Endometrial microvascular endothelial cells (primary cell): ENCODE results near the gene MARCKS. TPM values are rescaled to one million over a fixed set of nuclear protein-coding genes. Genes with fewer than 3 reads are reported as not detected.

Experiments used
- in situ Hi-C: cut with HindIII; loops from 2 replicates; pipeline ENCODE4 v1.10.0; 2017; ENCODE audit warnings: low sequenced_read_pairs, low pct_unique_long_range_greater_than_20kb; ENCODE audit errors: inconsistent ontology term
- total RNA-seq: library from RNA; depleted of rRNA; stranded (reverse); fragments of >200 nt; gene quantifications from one replicate; pipeline ENCODE4 v1.2.3, GENCODE V29; 2015; ENCODE audit errors: inconsistent ontology term

The MARCKS gene
- 117 TPM for total RNA-seq

GRCh38 chr6:113856625-113857555 lies at the start of gene MARCKS:
MARCKS (plus strand) TSS chr6:113857345; CDS start chr6:113857746, 401 bp downstream.
- in situ Hi-C loops, result no loop called here

- in situ Hi-C loops, result no loop called here
Observed at GRCh38 chr6:113809826-113810225, 47.3 kb upstream of the MARCKS start.

GRCh38 chr6:113813142-113813541 lies 44.0 kb upstream of the MARCKS start:
- in situ Hi-C loops, result no loop called here

GRCh38 chr6:113818578-113818977 lies 38.6 kb upstream of the MARCKS start:
- in situ Hi-C loops, result no loop called here

GRCh38 chr6:113819169-113819830 lies 37.8 kb upstream of the MARCKS start:
- in situ Hi-C loops, result no loop called here

- in situ Hi-C loops, result no loop called here
Observed at GRCh38 chr6:113820761-113821160, 36.4 kb upstream of the MARCKS start.

- in situ Hi-C loops, result no loop called here
Observed at GRCh38 chr6:113821445-113821844, 35.7 kb upstream of the MARCKS start.

GRCh38 chr6:113823916-113824315 lies 33.2 kb upstream of the MARCKS start:
- in situ Hi-C loops, result no loop called here

GRCh38 chr6:113824411-113824810 lies 32.7 kb upstream of the MARCKS start:
- in situ Hi-C loops, result no loop called here

GRCh38 chr6:113824866-113825265 lies 32.3 kb upstream of the MARCKS start:
- in situ Hi-C loops, result no loop called here

- in situ Hi-C loops, result no loop called here
Observed at GRCh38 chr6:113825781-113826180, 31.4 kb upstream of the MARCKS start.

GRCh38 chr6:113828984-113829695 lies 28.0 kb upstream of the MARCKS start:
- in situ Hi-C loops, result no loop called here

- in situ Hi-C loops, result no loop called here
Observed at GRCh38 chr6:113829696-113830045, 27.5 kb upstream of the MARCKS start.

- in situ Hi-C loops, result no loop called here
Observed at GRCh38 chr6:113830140-113830539, 27.0 kb upstream of the MARCKS start.

GRCh38 chr6:113833537-113833936 lies 23.6 kb upstream of the MARCKS start:
- in situ Hi-C loops, result no loop called here

GRCh38 chr6:113837170-113837569 lies 20.0 kb upstream of the MARCKS start:
- in situ Hi-C loops, result no loop called here

GRCh38 chr6:113842165-113842564 lies 15.0 kb upstream of the MARCKS start:
- in situ Hi-C loops, result no loop called here

GRCh38 chr6:113843500-113844073 lies 13.6 kb upstream of the MARCKS start:
- in situ Hi-C loops, result no loop called here

- in situ Hi-C loops, result no loop called here
Observed at GRCh38 chr6:113846577-113846976, 10.6 kb upstream of the MARCKS start.
